ENCODE results near the gene IL1RAP.
"Not testable (repeated sequence)": the region's sequence is repeated elsewhere in the genome, so short reads cannot be mapped to it uniquely, and the experiment has no call there.

The IL1RAP gene

GRCh38 chr3:190666821-190667220 lies 152.9 kb downstream of the IL1RAP start:
- Histone ChIP-seq H3K4ac (ENCODE audit: low read depth, low read length) (no peak overlapping the region), H2BK5ac (ENCODE audit: low read length) (no peak overlapping the region), H3K56ac (ENCODE audit: low read length) (no peak overlapping the region), H3K79me1 (ENCODE audit: low read length) (no peaks in the 10 kb centered on the region), H2BK15ac (replicated peaks; ENCODE audit: low read depth) (no peak overlapping the region), H4K5ac (ENCODE audit: low read length) (no peak overlapping the region), H3K9ac (ENCODE audit: low read length) (no peak overlapping the region), H3K27ac (ENCODE audit: low read depth, low read length) (no peak overlapping the region), H3K4me1 (ENCODE audit: control insufficient read depth, low read depth, low read length) (no peaks in the 10 kb centered on the region), H3K4me3 (ENCODE audit: low read length) (no peak overlapping the region), H3K27me3 (ENCODE audit: insufficient read depth, low read length, poor library complexity) (no peaks in the 10 kb centered on the region), H3K36me3 (ENCODE audit: control insufficient read depth, insufficient read depth, low read length) (no peaks in the 10 kb centered on the region), H3K18ac (ENCODE audit: low read length) (no peak overlapping the region), H3K23ac (ENCODE audit: low read length) (no peak overlapping the region), H2AK5ac (ENCODE audit: low read length) (no peak overlapping the region), H3K4me2 (ENCODE audit: low read length) (no peak overlapping the region), H3K79me2 (ENCODE audit: control insufficient read depth, insufficient read depth, low read length) (no peaks in the 10 kb centered on the region), H4K8ac (ENCODE audit: low read depth, low read length) (no peak overlapping the region), H2BK120ac (ENCODE audit: low read depth, low read length) (no peak overlapping the region)
- DNase-seq: no peak
- no CpG with 5 or more reads among the region's 2 CpGs for WGBS (ENCODE audit: extremely low coverage, insufficient coverage, low lambda C conversion rate)

- Histone ChIP-seq H2AK5ac (ENCODE audit: low read length) (no peak overlapping the region), H3K79me1 (ENCODE audit: low read length) (no peaks in the 10 kb centered on the region), H3K56ac (ENCODE audit: low read length) (no peak overlapping the region), H3K18ac (ENCODE audit: low read length) (no peak overlapping the region), H3K4me1 (ENCODE audit: control insufficient read depth, low read depth, low read length) (no peaks in the 10 kb centered on the region), H3K9ac (ENCODE audit: low read length) (no peak overlapping the region), H3K27me3 (ENCODE audit: insufficient read depth, low read length, poor library complexity) (no peaks in the 10 kb centered on the region), H3K4me3 (ENCODE audit: low read length) (no peak overlapping the region), H4K5ac (ENCODE audit: low read length) (no peak overlapping the region), H2BK5ac (ENCODE audit: low read length) (no peak overlapping the region), H3K36me3 (ENCODE audit: control insufficient read depth, insufficient read depth, low read length) (no peaks in the 10 kb centered on the region), H3K27ac (ENCODE audit: low read depth, low read length) (no peak overlapping the region), H3K4me2 (ENCODE audit: low read length) (no peak overlapping the region), H2BK120ac (ENCODE audit: low read depth, low read length) (no peak overlapping the region), H3K79me2 (ENCODE audit: control insufficient read depth, insufficient read depth, low read length) (no peaks in the 10 kb centered on the region), H3K23ac (ENCODE audit: low read length) (no peak overlapping the region), H3K4ac (ENCODE audit: low read depth, low read length) (no peak overlapping the region), H4K8ac (ENCODE audit: low read depth, low read length) (no peak overlapping the region), H2BK15ac (replicated peaks; ENCODE audit: low read depth) (no peak overlapping the region)
- DNase-seq: no peak
- WGBS (ENCODE audit: extremely low coverage, insufficient coverage, low lambda C conversion rate): no CpG with 5 or more reads among the region's 4 CpGs
Observed at GRCh38 chr3:190671658-190672057, 157.8 kb downstream of the IL1RAP start.

- Histone ChIP-seq H2AK5ac (ENCODE audit: low read length) (no peak overlapping the region), H4K8ac (ENCODE audit: low read depth, low read length) (no peak overlapping the region), H3K36me3 (ENCODE audit: control insufficient read depth, insufficient read depth, low read length) (no peaks in the 10 kb centered on the region), H3K9ac (ENCODE audit: low read length) (no peak overlapping the region), H3K79me2 (ENCODE audit: control insufficient read depth, insufficient read depth, low read length) (no peaks in the 10 kb centered on the region), H2BK15ac (replicated peaks; ENCODE audit: low read depth) (no peak overlapping the region), H3K23ac (ENCODE audit: low read length) (no peak overlapping the region), H3K4me2 (ENCODE audit: low read length) (no peak overlapping the region), H4K5ac (ENCODE audit: low read length) (no peak overlapping the region), H3K27me3 (ENCODE audit: insufficient read depth, low read length, poor library complexity) (no peaks in the 10 kb centered on the region), H3K79me1 (ENCODE audit: low read length) (no peaks in the 10 kb centered on the region), H3K4me1 (ENCODE audit: control insufficient read depth, low read depth, low read length) (no peaks in the 10 kb centered on the region), H3K4me3 (ENCODE audit: low read length) (no peak overlapping the region), H2BK120ac (ENCODE audit: low read depth, low read length) (no peak overlapping the region), H3K56ac (ENCODE audit: low read length) (no peak overlapping the region), H3K4ac (ENCODE audit: low read depth, low read length) (no peak overlapping the region), H2BK5ac (ENCODE audit: low read length) (no peak overlapping the region), H3K27ac (ENCODE audit: low read depth, low read length) (no peak overlapping the region), H3K18ac (ENCODE audit: low read length) (no peak overlapping the region)
- no peak for DNase-seq
- no CpG with 5 or more reads among the region's 3 CpGs for WGBS (ENCODE audit: extremely low coverage, insufficient coverage, low lambda C conversion rate)
Observed at GRCh38 chr3:190673148-190673547, 159.3 kb downstream of the IL1RAP start.

GRCh38 chr3:190676481-190676880 lies 162.6 kb downstream of the IL1RAP start:
- H3K4me1 ChIP-seq (ENCODE audit: control insufficient read depth, low read depth, low read length): no peaks in the 10 kb centered on the region
- H2AK5ac ChIP-seq (ENCODE audit: low read length): no peak overlapping the region
- H3K4ac ChIP-seq (ENCODE audit: low read depth, low read length): no peak overlapping the region
- no CpG with 5 or more reads among the region's 3 CpGs for WGBS (ENCODE audit: extremely low coverage, insufficient coverage, low lambda C conversion rate)
- no peak for DNase-seq
- H4K8ac ChIP-seq (ENCODE audit: low read depth, low read length): no peak overlapping the region
- no peaks in the 10 kb centered on the region for H3K79me2 ChIP-seq (ENCODE audit: control insufficient read depth, insufficient read depth, low read length)
- no peak overlapping the region for H3K27ac ChIP-seq (ENCODE audit: low read depth, low read length)
- no peak overlapping the region for H2BK15ac ChIP-seq (replicated peaks; ENCODE audit: low read depth)
- no peak overlapping the region for H3K18ac ChIP-seq (ENCODE audit: low read length)
- no peak overlapping the region for H3K4me3 ChIP-seq (ENCODE audit: low read length)
- H2BK120ac ChIP-seq (ENCODE audit: low read depth, low read length): no peak overlapping the region
- no peak overlapping the region for H3K56ac ChIP-seq (ENCODE audit: low read length)
- H3K23ac ChIP-seq (ENCODE audit: low read length): no peak overlapping the region
- no peaks in the 10 kb centered on the region for H3K27me3 ChIP-seq (ENCODE audit: insufficient read depth, low read length, poor library complexity)
- no peak overlapping the region for H3K9ac ChIP-seq (ENCODE audit: low read length)
- no peak overlapping the region for H4K5ac ChIP-seq (ENCODE audit: low read length)
- no peak overlapping the region for H3K4me2 ChIP-seq (ENCODE audit: low read length)
- no peaks in the 10 kb centered on the region for H3K36me3 ChIP-seq (ENCODE audit: control insufficient read depth, insufficient read depth, low read length)
- no peaks in the 10 kb centered on the region for H3K79me1 ChIP-seq (ENCODE audit: low read length)
- no peak overlapping the region for H2BK5ac ChIP-seq (ENCODE audit: low read length)

- Histone ChIP-seq H3K9ac (ENCODE audit: low read length) (no peak overlapping the region), H3K18ac (ENCODE audit: low read length) (no peak overlapping the region), H2AK5ac (ENCODE audit: low read length) (no peak overlapping the region)
Observed at GRCh38 chr3:190677001-190677400, 163.1 kb downstream of the IL1RAP start.

GRCh38 chr3:190677868-190678267 lies 164.0 kb downstream of the IL1RAP start:
- H3K23ac ChIP-seq (ENCODE audit: low read length); H3K4me3 ChIP-seq (ENCODE audit: low read length); H4K8ac ChIP-seq (ENCODE audit: low read depth, low read length); H3K27me3 ChIP-seq (ENCODE audit: insufficient read depth, low read length, poor library complexity); H2AK5ac ChIP-seq (ENCODE audit: low read length); H2BK15ac ChIP-seq (replicated peaks; ENCODE audit: low read depth); H3K36me3 ChIP-seq (ENCODE audit: control insufficient read depth, insufficient read depth, low read length); H3K79me1 ChIP-seq (ENCODE audit: low read length); H3K4ac ChIP-seq (ENCODE audit: low read depth, low read length); H3K79me2 ChIP-seq (ENCODE audit: control insufficient read depth, insufficient read depth, low read length); H2BK5ac ChIP-seq (ENCODE audit: low read length); H3K18ac ChIP-seq (ENCODE audit: low read length); H2BK120ac ChIP-seq (ENCODE audit: low read depth, low read length); H3K56ac ChIP-seq (ENCODE audit: low read length); H4K5ac ChIP-seq (ENCODE audit: low read length); DNase-seq; H3K27ac ChIP-seq (ENCODE audit: low read depth, low read length); H3K9ac ChIP-seq (ENCODE audit: low read length); H3K4me2 ChIP-seq (ENCODE audit: low read length); H3K4me1 ChIP-seq (ENCODE audit: control insufficient read depth, low read depth, low read length): not testable (repeated sequence)
- WGBS (ENCODE audit: extremely low coverage, insufficient coverage, low lambda C conversion rate): no CpG with 5 or more reads among the region's 7 CpGs

More at GRCh38 chr3:190677001-190677400, 163.1 kb downstream of the IL1RAP start:
- Histone ChIP-seq H3K56ac (ENCODE audit: low read length) (no peak overlapping the region), H4K5ac (ENCODE audit: low read length) (no peak overlapping the region), H3K23ac (ENCODE audit: low read length) (no peak overlapping the region), H3K27me3 (ENCODE audit: insufficient read depth, low read length, poor library complexity) (no peaks in the 10 kb centered on the region), H3K36me3 (ENCODE audit: control insufficient read depth, insufficient read depth, low read length) (no peaks in the 10 kb centered on the region), H2BK15ac (replicated peaks; ENCODE audit: low read depth) (no peak overlapping the region), H3K79me2 (ENCODE audit: control insufficient read depth, insufficient read depth, low read length) (no peaks in the 10 kb centered on the region), H3K4me2 (ENCODE audit: low read length) (no peak overlapping the region), H2BK5ac (ENCODE audit: low read length) (no peak overlapping the region), H3K27ac (ENCODE audit: low read depth, low read length) (no peak overlapping the region), H4K8ac (ENCODE audit: low read depth, low read length) (no peak overlapping the region), H3K4me3 (ENCODE audit: low read length) (no peak overlapping the region), H3K4ac (ENCODE audit: low read depth, low read length) (no peak overlapping the region), H2BK120ac (ENCODE audit: low read depth, low read length) (no peak overlapping the region), H3K79me1 (ENCODE audit: low read length) (no peaks in the 10 kb centered on the region), H3K4me1 (ENCODE audit: control insufficient read depth, low read depth, low read length) (no peaks in the 10 kb centered on the region)
- WGBS (ENCODE audit: extremely low coverage, insufficient coverage, low lambda C conversion rate): no CpG with 5 or more reads among the region's 3 CpGs
- no peak for DNase-seq

Measured in mesendoderm (in vitro differentiated cells).